Measurements from ENCODE around the gene WDR6. TPM values are rescaled to one million over a fixed set of nuclear protein-coding genes. Genes with fewer than 3 reads are reported as not detected.

The WDR6 gene
- total and polyA plus RNA-seq, 9 of the 15 experiments (the other 6 are each of a cell fraction or from before 2014, with no cell fraction given): 8.9 to 90.6 (median 44.7) TPM

DNA sequence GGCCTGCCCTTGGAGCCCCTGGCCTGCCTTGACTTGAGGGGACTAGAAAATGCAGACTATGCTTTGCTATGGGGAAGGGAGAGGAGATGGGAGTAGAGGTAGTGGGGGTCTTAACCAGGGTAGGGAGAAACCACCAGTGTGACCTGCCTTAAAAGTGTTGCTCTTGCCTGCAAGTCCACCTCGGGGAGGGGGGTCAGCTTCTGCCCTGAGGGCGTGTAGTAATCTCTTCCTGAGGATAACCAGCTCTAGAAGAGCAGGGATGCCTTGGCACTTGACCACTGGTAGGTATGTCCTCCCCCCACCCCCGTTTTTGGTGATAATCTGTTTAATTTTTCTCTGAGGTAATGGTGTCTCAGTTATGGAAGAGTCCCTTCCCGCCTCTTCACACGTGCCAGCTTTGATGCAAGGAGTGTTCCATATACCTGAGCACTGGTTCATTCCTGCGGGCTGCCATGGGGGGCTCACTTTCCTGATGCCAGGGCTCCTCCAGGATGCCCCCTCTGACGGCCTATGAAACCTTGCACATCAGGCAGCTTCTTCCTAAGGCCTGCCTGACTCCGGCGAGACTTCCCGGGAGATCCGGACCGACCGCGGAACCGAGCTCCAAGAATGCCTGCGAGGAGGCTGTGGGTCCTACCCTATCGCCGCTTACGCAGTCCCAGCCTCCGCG, 17.9 kb upstream of the WDR6 start (continued):
- TF ChIP-seq, protein P1, sequence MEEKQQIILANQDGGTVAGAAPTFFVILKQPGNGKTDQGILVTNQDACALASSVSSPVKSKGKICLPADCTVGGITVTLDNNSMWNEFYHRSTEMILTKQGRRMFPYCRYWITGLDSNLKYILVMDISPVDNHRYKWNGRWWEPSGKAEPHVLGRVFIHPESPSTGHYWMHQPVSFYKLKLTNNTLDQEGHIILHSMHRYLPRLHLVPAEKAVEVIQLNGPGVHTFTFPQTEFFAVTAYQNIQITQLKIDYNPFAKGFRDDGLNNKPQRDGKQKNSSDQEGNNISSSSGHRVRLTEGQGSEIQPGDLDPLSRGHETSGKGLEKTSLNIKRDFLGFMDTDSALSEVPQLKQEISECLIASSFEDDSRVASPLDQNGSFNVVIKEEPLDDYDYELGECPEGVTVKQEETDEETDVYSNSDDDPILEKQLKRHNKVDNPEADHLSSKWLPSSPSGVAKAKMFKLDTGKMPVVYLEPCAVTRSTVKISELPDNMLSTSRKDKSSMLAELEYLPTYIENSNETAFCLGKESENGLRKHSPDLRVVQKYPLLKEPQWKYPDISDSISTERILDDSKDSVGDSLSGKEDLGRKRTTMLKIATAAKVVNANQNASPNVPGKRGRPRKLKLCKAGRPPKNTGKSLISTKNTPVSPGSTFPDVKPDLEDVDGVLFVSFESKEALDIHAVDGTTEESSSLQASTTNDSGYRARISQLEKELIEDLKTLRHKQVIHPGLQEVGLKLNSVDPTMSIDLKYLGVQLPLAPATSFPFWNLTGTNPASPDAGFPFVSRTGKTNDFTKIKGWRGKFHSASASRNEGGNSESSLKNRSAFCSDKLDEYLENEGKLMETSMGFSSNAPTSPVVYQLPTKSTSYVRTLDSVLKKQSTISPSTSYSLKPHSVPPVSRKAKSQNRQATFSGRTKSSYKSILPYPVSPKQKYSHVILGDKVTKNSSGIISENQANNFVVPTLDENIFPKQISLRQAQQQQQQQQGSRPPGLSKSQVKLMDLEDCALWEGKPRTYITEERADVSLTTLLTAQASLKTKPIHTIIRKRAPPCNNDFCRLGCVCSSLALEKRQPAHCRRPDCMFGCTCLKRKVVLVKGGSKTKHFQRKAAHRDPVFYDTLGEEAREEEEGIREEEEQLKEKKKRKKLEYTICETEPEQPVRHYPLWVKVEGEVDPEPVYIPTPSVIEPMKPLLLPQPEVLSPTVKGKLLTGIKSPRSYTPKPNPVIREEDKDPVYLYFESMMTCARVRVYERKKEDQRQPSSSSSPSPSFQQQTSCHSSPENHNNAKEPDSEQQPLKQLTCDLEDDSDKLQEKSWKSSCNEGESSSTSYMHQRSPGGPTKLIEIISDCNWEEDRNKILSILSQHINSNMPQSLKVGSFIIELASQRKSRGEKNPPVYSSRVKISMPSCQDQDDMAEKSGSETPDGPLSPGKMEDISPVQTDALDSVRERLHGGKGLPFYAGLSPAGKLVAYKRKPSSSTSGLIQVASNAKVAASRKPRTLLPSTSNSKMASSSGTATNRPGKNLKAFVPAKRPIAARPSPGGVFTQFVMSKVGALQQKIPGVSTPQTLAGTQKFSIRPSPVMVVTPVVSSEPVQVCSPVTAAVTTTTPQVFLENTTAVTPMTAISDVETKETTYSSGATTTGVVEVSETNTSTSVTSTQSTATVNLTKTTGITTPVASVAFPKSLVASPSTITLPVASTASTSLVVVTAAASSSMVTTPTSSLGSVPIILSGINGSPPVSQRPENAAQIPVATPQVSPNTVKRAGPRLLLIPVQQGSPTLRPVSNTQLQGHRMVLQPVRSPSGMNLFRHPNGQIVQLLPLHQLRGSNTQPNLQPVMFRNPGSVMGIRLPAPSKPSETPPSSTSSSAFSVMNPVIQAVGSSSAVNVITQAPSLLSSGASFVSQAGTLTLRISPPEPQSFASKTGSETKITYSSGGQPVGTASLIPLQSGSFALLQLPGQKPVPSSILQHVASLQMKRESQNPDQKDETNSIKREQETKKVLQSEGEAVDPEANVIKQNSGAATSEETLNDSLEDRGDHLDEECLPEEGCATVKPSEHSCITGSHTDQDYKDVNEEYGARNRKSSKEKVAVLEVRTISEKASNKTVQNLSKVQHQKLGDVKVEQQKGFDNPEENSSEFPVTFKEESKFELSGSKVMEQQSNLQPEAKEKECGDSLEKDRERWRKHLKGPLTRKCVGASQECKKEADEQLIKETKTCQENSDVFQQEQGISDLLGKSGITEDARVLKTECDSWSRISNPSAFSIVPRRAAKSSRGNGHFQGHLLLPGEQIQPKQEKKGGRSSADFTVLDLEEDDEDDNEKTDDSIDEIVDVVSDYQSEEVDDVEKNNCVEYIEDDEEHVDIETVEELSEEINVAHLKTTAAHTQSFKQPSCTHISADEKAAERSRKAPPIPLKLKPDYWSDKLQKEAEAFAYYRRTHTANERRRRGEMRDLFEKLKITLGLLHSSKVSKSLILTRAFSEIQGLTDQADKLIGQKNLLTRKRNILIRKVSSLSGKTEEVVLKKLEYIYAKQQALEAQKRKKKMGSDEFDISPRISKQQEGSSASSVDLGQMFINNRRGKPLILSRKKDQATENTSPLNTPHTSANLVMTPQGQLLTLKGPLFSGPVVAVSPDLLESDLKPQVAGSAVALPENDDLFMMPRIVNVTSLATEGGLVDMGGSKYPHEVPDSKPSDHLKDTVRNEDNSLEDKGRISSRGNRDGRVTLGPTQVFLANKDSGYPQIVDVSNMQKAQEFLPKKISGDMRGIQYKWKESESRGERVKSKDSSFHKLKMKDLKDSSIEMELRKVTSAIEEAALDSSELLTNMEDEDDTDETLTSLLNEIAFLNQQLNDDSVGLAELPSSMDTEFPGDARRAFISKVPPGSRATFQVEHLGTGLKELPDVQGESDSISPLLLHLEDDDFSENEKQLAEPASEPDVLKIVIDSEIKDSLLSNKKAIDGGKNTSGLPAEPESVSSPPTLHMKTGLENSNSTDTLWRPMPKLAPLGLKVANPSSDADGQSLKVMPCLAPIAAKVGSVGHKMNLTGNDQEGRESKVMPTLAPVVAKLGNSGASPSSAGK (IDR thresholded peaks at IDR 0.05): peak; percentile 54; the same call in 1 of the 2 replicates
- TF ChIP-seq POLR2A (conservative IDR thresholded peaks at IDR 0.05) (peak; percentile 54; the same call in 1 of the 2 replicates), JUN (IDR thresholded peaks at IDR 0.05; ENCODE audit: borderline replicate concordance, low read depth, low read length) (no peak), JUN (CRISPR knock-in tag; IDR thresholded peaks at IDR 0.05; ENCODE audit: borderline replicate concordance) (no peak), SMARCC2 (IDR thresholded peaks at IDR 0.05; ENCODE audit: low read depth) (0 out of 2 replicates have a peak, but pooled peaks have one; percentile 77), MTA3 (IDR thresholded peaks at IDR 0.05; ENCODE audit: borderline replicate concordance) (peak; percentile 67; the same call in 1 of the 2 replicates), SMAD2 (IDR thresholded peaks at IDR 0.05; ENCODE audit: low read depth, low read length) (no peak), DMBX1 (CRISPR knock-in tag; IDR thresholded peaks at IDR 0.05; ENCODE audit: borderline replicate concordance) (no peak)
- TF ChIP-seq, protein P2, sequence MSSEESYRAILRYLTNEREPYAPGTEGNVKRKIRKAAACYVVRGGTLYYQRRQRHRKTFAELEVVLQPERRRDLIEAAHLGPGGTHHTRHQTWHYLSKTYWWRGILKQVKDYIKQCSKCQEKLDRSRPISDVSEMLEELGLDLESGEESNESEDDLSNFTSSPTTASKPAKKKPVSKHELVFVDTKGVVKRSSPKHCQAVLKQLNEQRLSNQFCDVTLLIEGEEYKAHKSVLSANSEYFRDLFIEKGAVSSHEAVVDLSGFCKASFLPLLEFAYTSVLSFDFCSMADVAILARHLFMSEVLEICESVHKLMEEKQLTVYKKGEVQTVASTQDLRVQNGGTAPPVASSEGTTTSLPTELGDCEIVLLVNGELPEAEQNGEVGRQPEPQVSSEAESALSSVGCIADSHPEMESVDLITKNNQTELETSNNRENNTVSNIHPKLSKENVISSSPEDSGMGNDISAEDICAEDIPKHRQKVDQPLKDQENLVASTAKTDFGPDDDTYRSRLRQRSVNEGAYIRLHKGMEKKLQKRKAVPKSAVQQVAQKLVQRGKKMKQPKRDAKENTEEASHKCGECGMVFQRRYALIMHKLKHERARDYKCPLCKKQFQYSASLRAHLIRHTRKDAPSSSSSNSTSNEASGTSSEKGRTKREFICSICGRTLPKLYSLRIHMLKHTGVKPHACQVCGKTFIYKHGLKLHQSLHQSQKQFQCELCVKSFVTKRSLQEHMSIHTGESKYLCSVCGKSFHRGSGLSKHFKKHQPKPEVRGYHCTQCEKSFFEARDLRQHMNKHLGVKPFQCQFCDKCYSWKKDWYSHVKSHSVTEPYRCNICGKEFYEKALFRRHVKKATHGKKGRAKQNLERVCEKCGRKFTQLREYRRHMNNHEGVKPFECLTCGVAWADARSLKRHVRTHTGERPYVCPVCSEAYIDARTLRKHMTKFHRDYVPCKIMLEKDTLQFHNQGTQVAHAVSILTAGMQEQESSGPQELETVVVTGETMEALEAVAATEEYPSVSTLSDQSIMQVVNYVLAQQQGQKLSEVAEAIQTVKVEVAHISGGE (CRISPR knock-in tag; IDR thresholded peaks at IDR 0.05): 0 out of 6 replicates have a peak, but pooled peaks of 1 of the 3 experiments have one; percentile 22
- TF ChIP-seq, protein P3, sequence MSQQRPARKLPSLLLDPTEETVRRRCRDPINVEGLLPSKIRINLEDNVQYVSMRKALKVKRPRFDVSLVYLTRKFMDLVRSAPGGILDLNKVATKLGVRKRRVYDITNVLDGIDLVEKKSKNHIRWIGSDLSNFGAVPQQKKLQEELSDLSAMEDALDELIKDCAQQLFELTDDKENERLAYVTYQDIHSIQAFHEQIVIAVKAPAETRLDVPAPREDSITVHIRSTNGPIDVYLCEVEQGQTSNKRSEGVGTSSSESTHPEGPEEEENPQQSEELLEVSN (IDR thresholded peaks at IDR 0.05; ENCODE audit: borderline replicate concordance in 1 of 2, extremely low read depth in 1 of 2, insufficient read depth in 1 of 2, insufficient read length in 1 of 2, low read depth in 1 of 2, low read length in 1 of 2, poor library complexity in 1 of 2, severe bottlenecking in 1 of 2): peak; percentile 43 to 48
